Gastroesophageal sphincter (tissue), 3 donors: ENCODE measurements around the gene KLF2.

Experiments
- POLR2A ChIP-seq, 2 donors: fragments of 450-650 bp; IDR thresholded peaks; one replicate each; pipeline ENCODE4 v1.6.1; 2017; ENCODE audit warnings: antibody characterized with exemption in 2 of 2, mild to moderate bottlenecking in 2 of 2, moderate library complexity in 1 of 2
- TF ChIP-seq, protein P1 (sequence below), 4 experiments: fragments of 200-600 bp in 2 of 4; fragments of 450-650 bp in 2 of 4; sonication (generic) in 1 of 4; IDR thresholded peaks; one replicate each; pipeline ENCODE4 v1.5.1; 2017 to 2019; ENCODE audit warnings: antibody characterized with exemption in 4 of 4, mild to moderate bottlenecking in 2 of 4, moderate library complexity in 2 of 4

DNA sequence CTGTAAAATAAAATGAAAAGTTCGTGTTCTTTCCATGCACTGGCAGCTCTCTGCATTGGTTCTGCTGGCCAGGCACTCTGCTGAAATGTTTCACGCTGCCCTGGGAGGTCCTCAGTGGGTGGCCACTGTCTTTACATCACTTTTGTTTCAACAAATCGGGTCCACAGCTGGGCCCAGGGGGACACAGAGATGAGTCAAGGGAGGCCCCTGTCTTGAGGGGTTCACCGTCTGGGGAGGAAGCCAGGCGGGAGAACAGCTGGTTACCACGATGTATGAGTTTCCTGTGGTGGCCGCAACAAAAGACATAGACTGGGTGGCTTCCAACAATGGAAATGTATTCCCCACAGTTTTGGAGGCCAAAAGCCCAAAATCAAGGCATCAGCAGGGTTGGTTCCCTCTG, 5.1 kb upstream of the KLF2 start:
- no peak for TF ChIP-seq POLR2A (IDR thresholded peaks at IDR 0.05)
- TF ChIP-seq, protein P1, sequence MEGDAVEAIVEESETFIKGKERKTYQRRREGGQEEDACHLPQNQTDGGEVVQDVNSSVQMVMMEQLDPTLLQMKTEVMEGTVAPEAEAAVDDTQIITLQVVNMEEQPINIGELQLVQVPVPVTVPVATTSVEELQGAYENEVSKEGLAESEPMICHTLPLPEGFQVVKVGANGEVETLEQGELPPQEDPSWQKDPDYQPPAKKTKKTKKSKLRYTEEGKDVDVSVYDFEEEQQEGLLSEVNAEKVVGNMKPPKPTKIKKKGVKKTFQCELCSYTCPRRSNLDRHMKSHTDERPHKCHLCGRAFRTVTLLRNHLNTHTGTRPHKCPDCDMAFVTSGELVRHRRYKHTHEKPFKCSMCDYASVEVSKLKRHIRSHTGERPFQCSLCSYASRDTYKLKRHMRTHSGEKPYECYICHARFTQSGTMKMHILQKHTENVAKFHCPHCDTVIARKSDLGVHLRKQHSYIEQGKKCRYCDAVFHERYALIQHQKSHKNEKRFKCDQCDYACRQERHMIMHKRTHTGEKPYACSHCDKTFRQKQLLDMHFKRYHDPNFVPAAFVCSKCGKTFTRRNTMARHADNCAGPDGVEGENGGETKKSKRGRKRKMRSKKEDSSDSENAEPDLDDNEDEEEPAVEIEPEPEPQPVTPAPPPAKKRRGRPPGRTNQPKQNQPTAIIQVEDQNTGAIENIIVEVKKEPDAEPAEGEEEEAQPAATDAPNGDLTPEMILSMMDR (IDR thresholded peaks at IDR 0.05): no peak
